Upper lobe of left lung (tissue), 6 donors: ENCODE data around the gene KRTAP15-1. TPM values are rescaled to one million over a fixed set of nuclear protein-coding genes. Genes with fewer than 3 reads are reported as not detected.

Source experiments
- ATAC-seq, 2 donors: fragments of 200-7000 bp; cut with Tn5 transposase; one replicate each; pipeline ENCODE4 v1.9.1; 2022; ENCODE audit warnings: mild to moderate bottlenecking in 2 of 2, moderate library complexity in 2 of 2; ENCODE audit not compliant: low FRiP score in 2 of 2
- DNase-seq, 2 donors: peaks; one replicate each; pipeline ENCODE4 v3.0.0-alpha.2; 2019 to 2020
- H3K27ac ChIP-seq, 4 donors: fragments of 200-600 bp; sonication (generic); one replicate each; pipeline ENCODE4 v1.5.1; 2016 to 2019
- H3K27me3 ChIP-seq, 4 donors: fragments of 200-600 bp; sonication (generic); one replicate each; pipeline ENCODE4 v1.5.1; 2017 to 2019
- H3K36me3 ChIP-seq, 4 donors: fragments of 200-600 bp; sonication (generic); one replicate each; pipeline ENCODE4 v1.5.1; 2016 to 2019
- H3K4me1 ChIP-seq, 4 donors: fragments of 200-600 bp; sonication (generic); one replicate each; pipeline ENCODE4 v1.5.1; 2018 to 2019
- H3K4me3 ChIP-seq, 4 donors: fragments of 200-600 bp; sonication (generic); one replicate each; pipeline ENCODE4 v1.5.1; 2017 to 2019; ENCODE audit warnings: mild to moderate bottlenecking in 2 of 4, moderate library complexity in 1 of 4
- H3K9me3 ChIP-seq, 4 donors: fragments of 200-600 bp; sonication (generic); one replicate each; pipeline ENCODE4 v1.5.1; 2018 to 2019
- CTCF ChIP-seq, 6 experiments: fragments of 450-650 bp in 4 of 6; fragments of 200-600 bp in 2 of 6; sonication (generic) in 2 of 6; IDR thresholded peaks; one replicate each; pipeline ENCODE4 v1.5.1; 2016 to 2019; ENCODE audit warnings: antibody characterized with exemption in 6 of 6
- EP300 ChIP-seq, 4 donors: sonication (generic); formaldehyde crosslinking; IDR thresholded peaks; one replicate each; pipeline ENCODE4 v1.5.1; 2017; ENCODE audit warnings: antibody characterized with exemption in 4 of 4, control low read depth in 2 of 4
- POLR2A ChIP-seq, 4 donors: fragments of 450-650 bp; IDR thresholded peaks; one replicate each; pipeline ENCODE4 v1.5.1; 2016 to 2017; ENCODE audit warnings: antibody characterized with exemption in 4 of 4, mild to moderate bottlenecking in 2 of 4
- POLR2AphosphoS5 ChIP-seq, 2 donors: sonication (generic); formaldehyde crosslinking; IDR thresholded peaks; one replicate each; pipeline ENCODE4 v1.5.1; 2017; ENCODE audit warnings: antibody characterized with exemption in 2 of 2
- WGBS, 2 donors: methylation state at CpG; one replicate each; pipeline ENCODE4 v1.1.5; 2017 to 2018; 5-methylcytosine and 5-hydroxymethylcytosine counted together
- total RNA-seq, 6 donors: library from RNA; depleted of rRNA in 4 of 6; stranded (reverse); fragments of >200 nt in 4 of 6; gene quantifications; one replicate each; pipeline versions ENCODE4 v1.1.0 to v1.2.1, GENCODE V29; 2016 to 2021
- donor health status: DM: no; HTN: no; CAD: no; lungs with moderate emphysema.
- donor health status: DM: no; HTN: yes; CAD: no; lungs with severe emphysema.

The KRTAP15-1 gene
- total RNA-seq, 6 donors from 2014 or later = not detected

GRCh38 chr21:30415993-30416392 is 24.1 kb upstream of the KRTAP15-1 start:
- DNase-seq (no peak), ATAC-seq (no peak)
- no peak overlapping the region for H3K4me3 ChIP-seq
- H3K4me1 ChIP-seq = no peaks in the 10 kb centered on the region
- no peaks in the 10 kb centered on the region for H3K9me3 ChIP-seq
- 78 to 79% methylated on average over 5 of the region's 5 CpGs for WGBS, 2 donors
- H3K27me3 ChIP-seq = no peaks in the 10 kb centered on the region
- no peak overlapping the region for H3K27ac ChIP-seq
- TF ChIP-seq EP300 (IDR thresholded peaks at IDR 0.05) (no peak), POLR2AphosphoS5 (IDR thresholded peaks at IDR 0.05) (no peak), POLR2A (IDR thresholded peaks at IDR 0.05) (no peak)
- H3K36me3 ChIP-seq = no peaks in the 10 kb centered on the region

GRCh38 chr21:30425826-30426225 is 14.2 kb upstream of the KRTAP15-1 start, which contains the start of gene KRTAP13-3:
TSS of gene KRTAP13-3 (minus strand) at chr21:30425926. CDS start at chr21:30425912, 14 bp downstream.
- ATAC-seq (peak in 1 of 2 donors; percentile 19), DNase-seq (no peak)
- Histone ChIP-seq H3K4me3 (no peak within 1 kb of the TSS), H3K36me3 (no peaks in the 10 kb centered on the region), H3K9me3 (no peaks in the 10 kb centered on the region), H3K27ac (no peak within 1 kb of the TSS), H3K27me3 (no peaks in the 10 kb centered on the region), H3K4me1 (no peaks in the 10 kb centered on the region)
- 81 to 82% methylated on average over 5 of the region's 5 CpGs for WGBS, 2 donors
- TF ChIP-seq EP300 (IDR thresholded peaks at IDR 0.05) = no peak
- TF ChIP-seq CTCF (IDR thresholded peaks at IDR 0.05) = no peak
- TF ChIP-seq POLR2A (IDR thresholded peaks at IDR 0.05) = no peak
- TF ChIP-seq POLR2AphosphoS5 (IDR thresholded peaks at IDR 0.05) = no peak

- no peaks in the 10 kb centered on the region for H3K4me1 ChIP-seq
- no peaks in the 10 kb centered on the region for H3K36me3 ChIP-seq
- ATAC-seq = no peak
- H3K9me3 ChIP-seq = no peaks in the 10 kb centered on the region
- DNase-seq = no peak
- H3K27me3 ChIP-seq = no peaks in the 10 kb centered on the region
- TF ChIP-seq CTCF (IDR thresholded peaks at IDR 0.05) = no peak
- TF ChIP-seq EP300 (IDR thresholded peaks at IDR 0.05) = no peak
- no peak for TF ChIP-seq POLR2AphosphoS5 (IDR thresholded peaks at IDR 0.05)
- no peak for TF ChIP-seq POLR2A (IDR thresholded peaks at IDR 0.05)
- WGBS, 2 donors = 43 to 72% methylated on average over 3 of the region's 3 CpGs
- no peak overlapping the region for H3K27ac ChIP-seq
- H3K4me3 ChIP-seq = no peak overlapping the region
Observed at GRCh38 chr21:30426731-30427130, 13.3 kb upstream of the KRTAP15-1 start.

GRCh38 chr21:30430170-30430655 is 9.9 kb upstream of the KRTAP15-1 start, which contains the start of gene KRTAP13-4:
TSS of gene KRTAP13-4 (plus strand) at chr21:30430220. CDS start at chr21:30430276, 56 bp downstream.
- ATAC-seq (no peak), DNase-seq (no peak)
- H3K27ac ChIP-seq = no peak within 1 kb of the TSS
- peaks cover 0 to 4% (median 0%) of the 10 kb centered on the region in 4 donors for H3K4me1 ChIP-seq
- no peaks in the 10 kb centered on the region for H3K36me3 ChIP-seq
- TF ChIP-seq EP300 (IDR thresholded peaks at IDR 0.05) = no peak
- no peak for TF ChIP-seq POLR2AphosphoS5 (IDR thresholded peaks at IDR 0.05)
- TF ChIP-seq POLR2A (IDR thresholded peaks at IDR 0.05) = no peak
- no peak for TF ChIP-seq CTCF (IDR thresholded peaks at IDR 0.05)
- 63 to 86% methylated on average over 6 to 9 of the region's 9 CpGs for WGBS, 2 donors
- H3K4me3 ChIP-seq = no peak within 1 kb of the TSS
- H3K9me3 ChIP-seq = no peaks in the 10 kb centered on the region
- no peaks in the 10 kb centered on the region for H3K27me3 ChIP-seq

GRCh38 chr21:30434033-30434631 is 5.9 kb upstream of the KRTAP15-1 start:
- Histone ChIP-seq H3K4me1 (peaks cover 0 to 4% (median 0%) of the 10 kb centered on the region in 4 donors), H3K36me3 (no peaks in the 10 kb centered on the region), H3K4me3 (no peak overlapping the region), H3K27me3 (no peaks in the 10 kb centered on the region), H3K27ac (no peak overlapping the region), H3K9me3 (no peaks in the 10 kb centered on the region)
- WGBS, 2 donors = 38 to 42% methylated on average over 10 of the region's 10 CpGs
- DNase-seq (no peak), ATAC-seq (peak in 1 of 2 donors; percentile 76)
- TF ChIP-seq EP300 (IDR thresholded peaks at IDR 0.05) (no peak), CTCF (IDR thresholded peaks at IDR 0.05) (peak in 4 of 6 experiments; percentile 31 to 53 (median 42))
